Liver (tissue), 9 donors: ENCODE data around the gene SMPD3. TPM values are rescaled to one million over a fixed set of nuclear protein-coding genes. Genes with fewer than 3 reads are reported as not detected.

Source experiments
- DNase-seq: peaks from one replicate; pipeline ENCODE4 v3.0.0-alpha.2; 2017; ENCODE audit warnings: low spot score
- H3K27ac ChIP-seq, 2 donors: one replicate each; pipeline ENCODE4 v1.7.0; 2013; ENCODE audit warnings: inconsistent platforms in 2 of 2, low read length in 2 of 2, control low read depth in 1 of 2, low read depth in 1 of 2, mild to moderate bottlenecking in 1 of 2
- H3K27me3 ChIP-seq, 4 donors: one replicate each; pipeline versions ENCODE4 v1.6.1 to v1.7.0; 2013; ENCODE audit warnings: low read length in 3 of 4, inconsistent platforms in 1 of 4, mild to moderate bottlenecking in 1 of 4, moderate library complexity in 1 of 4; ENCODE audit not compliant: control insufficient read depth in 4 of 4, insufficient read depth in 4 of 4
- H3K36me3 ChIP-seq, 4 donors: one replicate each; pipeline versions ENCODE4 v1.6.1 to v1.7.0; 2013; ENCODE audit warnings: low read length in 3 of 4, mild to moderate bottlenecking in 3 of 4, low read depth in 1 of 4, moderate library complexity in 1 of 4; ENCODE audit not compliant: control insufficient read depth in 4 of 4, insufficient read depth in 3 of 4
- H3K4me1 ChIP-seq, 4 donors: one replicate each; pipeline versions ENCODE4 v1.6.1 to v1.7.0; 2013; ENCODE audit warnings: low read length in 3 of 4, mild to moderate bottlenecking in 3 of 4, moderate library complexity in 1 of 4; ENCODE audit not compliant: control insufficient read depth in 4 of 4, insufficient read depth in 4 of 4
- H3K4me3 ChIP-seq, 3 donors: one replicate each; pipeline versions ENCODE4 v1.6.1 to v1.7.0; 2013; ENCODE audit warnings: low read length in 3 of 3, control low read depth in 1 of 3, low read depth in 1 of 3, mild to moderate bottlenecking in 1 of 3
- H3K9ac ChIP-seq, 2 donors: one replicate each; pipeline ENCODE4 v1.7.0; 2013; ENCODE audit warnings: low read length in 2 of 2, mild to moderate bottlenecking in 2 of 2, moderate library complexity in 2 of 2, control low read depth in 1 of 2, low read depth in 1 of 2
- H3K9me3 ChIP-seq, 4 donors: one replicate each; pipeline versions ENCODE4 v1.6.1 to v1.7.0; 2013; ENCODE audit warnings: low read length in 3 of 4; ENCODE audit not compliant: control insufficient read depth in 4 of 4
- CTCF ChIP-seq: fragments of 150-350 bp; IDR thresholded peaks from 2 replicates; pipeline ENCODE4 v1.5.1; 2017; ENCODE audit warnings: improper control_type of control experiment, low read depth, low read length; ENCODE audit not compliant: missing input control
- EGR1 ChIP-seq, 2 donors: IDR thresholded peaks; 2 replicates each; pipeline ENCODE4 v1.6.1; 2016 to 2018; ENCODE audit warnings: antibody characterized with exemption in 2 of 2, low read depth in 2 of 2
- FOXA1 ChIP-seq: IDR thresholded peaks from 2 replicates; pipeline ENCODE4 v1.6.1; 2016; ENCODE audit warnings: antibody characterized with exemption
- FOXA2 ChIP-seq: IDR thresholded peaks from 2 replicates; pipeline ENCODE4 v1.6.1; 2016; ENCODE audit warnings: antibody characterized with exemption
- GABPA ChIP-seq, 2 donors: IDR thresholded peaks in 1 of 2; conservative IDR thresholded peaks in 1 of 2; 2 replicates each; pipeline ENCODE4 v1.6.1; 2016; ENCODE audit warnings: antibody characterized with exemption in 2 of 2, mild to moderate bottlenecking in 1 of 2, moderate library complexity in 1 of 2
- HNF4A ChIP-seq, 2 donors: conservative IDR thresholded peaks; 2 replicates each; pipeline ENCODE4 v1.6.1; 2016; ENCODE audit warnings: antibody characterized with exemption in 2 of 2, mild to moderate bottlenecking in 2 of 2
- HNF4G ChIP-seq: IDR thresholded peaks from 2 replicates; pipeline ENCODE4 v1.6.1; 2016; ENCODE audit warnings: antibody characterized with exemption
- JUND ChIP-seq, 2 donors: IDR thresholded peaks; 2 replicates each; pipeline ENCODE4 v1.6.1; 2016; ENCODE audit warnings: antibody characterized with exemption in 2 of 2
- NR2F2 ChIP-seq: IDR thresholded peaks from 2 replicates; pipeline ENCODE4 v1.6.1; 2016; ENCODE audit warnings: antibody characterized with exemption
- RAD21 ChIP-seq, 2 donors: IDR thresholded peaks; 2 replicates each; pipeline ENCODE4 v1.6.1; 2016; ENCODE audit warnings: antibody characterized with exemption in 2 of 2, mild to moderate bottlenecking in 2 of 2
- REST ChIP-seq: IDR thresholded peaks from 2 replicates; pipeline ENCODE4 v1.6.1; 2016; ENCODE audit warnings: antibody characterized with exemption, mild to moderate bottlenecking
- RXRA ChIP-seq, 2 donors: IDR thresholded peaks; 2 replicates each; pipeline ENCODE4 v1.6.1; 2017 to 2018; ENCODE audit warnings: antibody characterized with exemption in 2 of 2, mild to moderate bottlenecking in 1 of 2
- SP1 ChIP-seq: IDR thresholded peaks from 2 replicates; pipeline ENCODE4 v1.6.1; 2018; ENCODE audit warnings: antibody characterized with exemption, mild to moderate bottlenecking
- TAF1 ChIP-seq: conservative IDR thresholded peaks from 2 replicates; pipeline ENCODE4 v1.6.1; 2016; ENCODE audit warnings: antibody characterized with exemption, mild to moderate bottlenecking
- YY1 ChIP-seq: IDR thresholded peaks from 2 replicates; pipeline ENCODE4 v1.6.1; 2016; ENCODE audit warnings: antibody characterized with exemption, mild to moderate bottlenecking
- WGBS: extraction: QIAGEN DNeasy Blood & Tissue Kit; methylation state at CpG from one replicate; pipeline ENCODE4 v1.1.7; 2013; 5-methylcytosine and 5-hydroxymethylcytosine counted together
- polyA plus RNA-seq, 2 donors: library from polyadenylated mRNA; stranded (reverse) in 1 of 2; unstranded in 1 of 2; fragments of 200-250 nt in 1 of 2; fragments of >200 nt in 1 of 2; fragmentation: Nextera tagmentation in 1 of 2; extraction: Ambion mirVana in 1 of 2; gene quantifications; one replicate each; pipeline versions ENCODE4 v1.2.1 to v1.2.3, GENCODE V29; 2013 to 2015
- total RNA-seq, 2 donors: library from RNA; depleted of rRNA; stranded (reverse); fragments of >200 nt; gene quantifications; one replicate each; pipeline ENCODE4 v1.2.3, GENCODE V29; 2014
- TF ChIP-seq, protein P1 (sequence below): IDR thresholded peaks from 2 replicates; pipeline ENCODE4 v1.6.1; 2016; ENCODE audit warnings: antibody characterized with exemption
- TF ChIP-seq, protein P2 (sequence below): IDR thresholded peaks from 2 replicates; pipeline ENCODE4 v1.6.1; 2016; ENCODE audit warnings: antibody characterized with exemption
- donor health status: healthy.
- donor health status: healthy.
- donor health status: healthy.
- donor health status: healthy.
- donor health status: healthy.

The SMPD3 gene
- total and polyA plus RNA-seq, 4 donors = 0.33 to 10.6 (median 2.7) TPM

- 97% methylated on average over 4 of the region's 4 CpGs for WGBS
- Histone ChIP-seq H3K27ac (no peak overlapping the region), H3K9ac (no peak overlapping the region), H3K4me3 (no peak overlapping the region), H3K27me3 (no peaks in the 10 kb centered on the region), H3K36me3 (no peaks in the 10 kb centered on the region), H3K4me1 (peaks cover 12 to 57% (median 42%) of the 10 kb centered on the region in 4 donors), H3K9me3 (no peaks in the 10 kb centered on the region)
- no peak for TF ChIP-seq RAD21 (IDR thresholded peaks at IDR 0.05)
- TF ChIP-seq, protein P1, sequence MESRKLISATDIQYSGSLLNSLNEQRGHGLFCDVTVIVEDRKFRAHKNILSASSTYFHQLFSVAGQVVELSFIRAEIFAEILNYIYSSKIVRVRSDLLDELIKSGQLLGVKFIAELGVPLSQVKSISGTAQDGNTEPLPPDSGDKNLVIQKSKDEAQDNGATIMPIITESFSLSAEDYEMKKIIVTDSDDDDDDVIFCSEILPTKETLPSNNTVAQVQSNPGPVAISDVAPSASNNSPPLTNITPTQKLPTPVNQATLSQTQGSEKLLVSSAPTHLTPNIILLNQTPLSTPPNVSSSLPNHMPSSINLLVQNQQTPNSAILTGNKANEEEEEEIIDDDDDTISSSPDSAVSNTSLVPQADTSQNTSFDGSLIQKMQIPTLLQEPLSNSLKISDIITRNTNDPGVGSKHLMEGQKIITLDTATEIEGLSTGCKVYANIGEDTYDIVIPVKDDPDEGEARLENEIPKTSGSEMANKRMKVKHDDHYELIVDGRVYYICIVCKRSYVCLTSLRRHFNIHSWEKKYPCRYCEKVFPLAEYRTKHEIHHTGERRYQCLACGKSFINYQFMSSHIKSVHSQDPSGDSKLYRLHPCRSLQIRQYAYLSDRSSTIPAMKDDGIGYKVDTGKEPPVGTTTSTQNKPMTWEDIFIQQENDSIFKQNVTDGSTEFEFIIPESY = no peak
- TF ChIP-seq GABPA (IDR thresholded peaks at IDR 0.05 in 1 of 2, conservative IDR thresholded peaks at IDR 0.05 in 1 of 2) = no peak
- TF ChIP-seq TAF1 = no peak
- TF ChIP-seq NR2F2 = no peak
- TF ChIP-seq YY1 = no peak
- no peak for TF ChIP-seq HNF4A (conservative IDR thresholded peaks at IDR 0.05)
- no peak for TF ChIP-seq EGR1 (IDR thresholded peaks at IDR 0.05; ENCODE audit: low read depth in 2 of 2)
- TF ChIP-seq RXRA (IDR thresholded peaks at IDR 0.05) = no peak
- no peak for TF ChIP-seq CTCF
- no peak for TF ChIP-seq JUND (IDR thresholded peaks at IDR 0.05)
- no peak for TF ChIP-seq SP1
- no peak for TF ChIP-seq REST
- TF ChIP-seq FOXA1 = no peak
- TF ChIP-seq, protein P2, sequence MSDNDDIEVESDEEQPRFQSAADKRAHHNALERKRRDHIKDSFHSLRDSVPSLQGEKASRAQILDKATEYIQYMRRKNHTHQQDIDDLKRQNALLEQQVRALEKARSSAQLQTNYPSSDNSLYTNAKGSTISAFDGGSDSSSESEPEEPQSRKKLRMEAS = no peak
- TF ChIP-seq HNF4G = no peak
- TF ChIP-seq FOXA2 = no peak
- no peak for DNase-seq
These were observed 26.8 kb upstream of the SMPD3 start for GRCh38 chr16:68475071-68475470.
